IPS-NIHi7 (cell line): ENCODE data around the gene RGS17.

Source experiments
- DNase-seq: peaks from one replicate; pipeline ENCODE4 v3.0.0; 2012; ENCODE audit warnings: mixed read lengths; ENCODE audit errors: extremely low spot score

Gene RGS17

GRCh38 chr6:153084393-153084792, 46.7 kb downstream of the RGS17 start:
- no peak for DNase-seq

GRCh38 chr6:153083869-153084268, 47.2 kb downstream of the RGS17 start:
- DNase-seq = no peak

- DNase-seq = no peak
Measured at GRCh38 chr6:153081914-153082313, 49.2 kb downstream of the RGS17 start.

- no peak for DNase-seq
Measured at GRCh38 chr6:153076431-153076830, 54.7 kb downstream of the RGS17 start.

GRCh38 chr6:153074761-153075160, 56.3 kb downstream of the RGS17 start:
- DNase-seq = no peak

- DNase-seq = no peak
Measured at GRCh38 chr6:153073841-153074240, 57.2 kb downstream of the RGS17 start.

- no peak for DNase-seq
Measured at GRCh38 chr6:153070756-153071155, 60.3 kb downstream of the RGS17 start.

- DNase-seq = no peak
Measured at GRCh38 chr6:153069897-153070296, 61.2 kb downstream of the RGS17 start.

GRCh38 chr6:153065222-153065621, 65.9 kb downstream of the RGS17 start:
- no peak for DNase-seq

- no peak for DNase-seq
Measured at GRCh38 chr6:153063936-153064335, 67.1 kb downstream of the RGS17 start.

- no peak for DNase-seq
Measured at GRCh38 chr6:153062516-153062915, 68.6 kb downstream of the RGS17 start.

GRCh38 chr6:153059757-153060156, 71.3 kb downstream of the RGS17 start:
- peak; percentile 22 for DNase-seq

GRCh38 chr6:153059311-153059710, 71.8 kb downstream of the RGS17 start:
- no peak for DNase-seq

- no peak for DNase-seq
Measured at GRCh38 chr6:153058909-153059308, 72.2 kb downstream of the RGS17 start.

GRCh38 chr6:153058291-153058690, 72.8 kb downstream of the RGS17 start:
- no peak for DNase-seq

GRCh38 chr6:153056308-153056707, 74.8 kb downstream of the RGS17 start:
- no peak for DNase-seq

GRCh38 chr6:153051801-153052200, 79.3 kb downstream of the RGS17 start:
- DNase-seq = no peak

- no peak for DNase-seq
Measured at GRCh38 chr6:153048631-153049030, 82.5 kb downstream of the RGS17 start.

- DNase-seq = no peak
Measured at GRCh38 chr6:153047386-153047785, 83.7 kb downstream of the RGS17 start.

GRCh38 chr6:153045271-153045670, 85.8 kb downstream of the RGS17 start:
- no peak for DNase-seq

GRCh38 chr6:153044295-153044694, 86.8 kb downstream of the RGS17 start:
- DNase-seq = no peak

GRCh38 chr6:153043719-153044118, 87.4 kb downstream of the RGS17 start:
- DNase-seq = no peak

GRCh38 chr6:153038378-153039057, 92.6 kb downstream of the RGS17 start:
- DNase-seq = no peak

- DNase-seq = no peak
Measured at GRCh38 chr6:153034139-153034538, 96.9 kb downstream of the RGS17 start.
